Keratinocyte (primary cell): ENCODE measurements around the gene ZNF398. TPM values are rescaled to one million over a fixed set of nuclear protein-coding genes. Genes with fewer than 3 reads are reported as not detected.

ENCODE experiments used
- DNase-seq: peaks from one replicate; pipeline ENCODE4 v3.0.0-alpha.2; 2011; ENCODE audit warnings: low read depth, missing footprints, low spot score
- FAIRE-seq: peaks from 2 replicates; lab custom pipeline; 2011; peaks lifted over from hg19 to GRCh38; lab: Jason Lieb, UNC
- H2AFZ ChIP-seq: 2 replicates; pipeline ENCODE4 v1.6.0; 2012; ENCODE audit warnings: low read length, control low read depth, inconsistent platforms; ENCODE audit not compliant: control insufficient read depth
- H3K27ac ChIP-seq: 2 replicates; pipeline ENCODE4 v1.5.1; 2011; ENCODE audit warnings: low read length; ENCODE audit not compliant: control insufficient read depth, insufficient read depth
- H3K27me3 ChIP-seq: 3 replicates; pipeline ENCODE4 v1.6.0; 2011; ENCODE audit warnings: low read length; ENCODE audit not compliant: control insufficient read depth, insufficient read depth; ENCODE audit errors: extremely low read depth
- H3K36me3 ChIP-seq, 2 experiments: 2 replicates in 1 of 2; 3 replicates in 1 of 2; pipeline ENCODE4 v1.5.1; 2011; ENCODE audit warnings: low read length in 2 of 2, mild to moderate bottlenecking in 1 of 2; ENCODE audit not compliant: control insufficient read depth in 2 of 2, insufficient read depth in 2 of 2; ENCODE audit errors: extremely low read depth in 1 of 2
- H3K4me1 ChIP-seq: 3 replicates; pipeline ENCODE4 v1.5.1; 2011; ENCODE audit warnings: low read length; ENCODE audit not compliant: control insufficient read depth, insufficient read depth; ENCODE audit errors: extremely low read depth
- H3K4me2 ChIP-seq: 3 replicates; pipeline ENCODE4 v1.6.0; 2011; ENCODE audit warnings: low read depth, low read length; ENCODE audit not compliant: control insufficient read depth, insufficient read depth; ENCODE audit errors: extremely low read depth
- H3K4me3 ChIP-seq, 3 experiments: fragments of 200-600 bp in 1 of 3; sonication (generic) in 1 of 3; 2 replicates in 2 of 3; 3 replicates in 1 of 3; pipeline ENCODE4 v1.5.1; 2011 to 2016; ENCODE audit warnings: low read length in 3 of 3, mild to moderate bottlenecking in 3 of 3, control low read depth in 2 of 3, inconsistent platforms in 1 of 3, low read depth in 1 of 3, mixed read lengths in 1 of 3, mixed run types in 1 of 3, moderate library complexity in 1 of 3; ENCODE audit not compliant: control insufficient read depth in 2 of 3, insufficient read depth in 2 of 3; ENCODE audit errors: extremely low read depth in 1 of 3
- H3K79me2 ChIP-seq: 2 replicates; pipeline ENCODE4 v1.6.0; 2012; ENCODE audit warnings: low read length; ENCODE audit not compliant: control insufficient read depth, insufficient read depth
- H3K9ac ChIP-seq: 3 replicates; pipeline ENCODE4 v1.6.0; 2011; ENCODE audit warnings: low read length; ENCODE audit not compliant: control insufficient read depth, insufficient read depth; ENCODE audit errors: extremely low read depth
- H3K9me1 ChIP-seq: 3 replicates; pipeline ENCODE4 v1.6.0; 2011; ENCODE audit warnings: low read length; ENCODE audit not compliant: control insufficient read depth, insufficient read depth; ENCODE audit errors: extremely low read depth
- H3K9me3 ChIP-seq: 2 replicates; pipeline ENCODE4 v1.5.1; 2012; ENCODE audit warnings: low read depth, low read length; ENCODE audit not compliant: control insufficient read depth
- H4K20me1 ChIP-seq: 3 replicates; pipeline ENCODE4 v1.6.0; 2011; ENCODE audit warnings: low read length; ENCODE audit not compliant: control insufficient read depth, insufficient read depth; ENCODE audit errors: extremely low read depth
- EZH2 ChIP-seq: IDR thresholded peaks from one replicate; pipeline ENCODE4 v1.6.1; 2012; ENCODE audit warnings: inconsistent platforms, mild to moderate bottlenecking, low read length, moderate library complexity
- dilution Hi-C: fragments of 300-500 bp; cut with MboI; formaldehyde crosslinking; loops from one replicate; pipeline ENCODE4 v1.7.0; 2020; ENCODE audit warnings: low sequenced_read_pairs; ENCODE audit not compliant: extremely low pct_ligation_motif_present
- polyA plus RNA-seq, 5 experiments: library from polyadenylated mRNA; depleted of rRNA in 3 of 5; stranded (reverse) in 3 of 5; stranded (forward) in 1 of 5; unstranded in 1 of 5; fragments of >200 nt; gene quantifications; 1 replicate in 1 of 5; 2 replicates in 3 of 5; 3 replicates in 1 of 5; pipeline versions ENCODE4 v1.2.1 to v1.2.3, GENCODE V29; 2011 to 2012; ENCODE audit warnings: missing spikeins in 2 of 5, low read depth in 1 of 5, low replicate concordance in 1 of 5
- TF ChIP-seq, protein P1 (sequence below), 3 experiments: IDR thresholded peaks in 1 of 3; conservative IDR thresholded peaks in 1 of 3; optimal IDR thresholded peaks in 1 of 3; 2 replicates in 2 of 3; 3 replicates in 1 of 3; pipeline versions ENCODE3 to v1.5.1; 2011; ENCODE audit warnings: low read length in 3 of 3, mild to moderate bottlenecking in 3 of 3, moderate library complexity in 2 of 3, control low read depth in 1 of 3, inconsistent platforms in 1 of 3; ENCODE audit not compliant: insufficient read depth in 2 of 3; ENCODE audit errors: extremely low read depth in 1 of 3

Gene ZNF398
- polyA plus RNA-seq, 1 donor (not counting 4 experiments of a cell fraction or from before 2014, with no cell fraction given): 7.4 TPM

DNA sequence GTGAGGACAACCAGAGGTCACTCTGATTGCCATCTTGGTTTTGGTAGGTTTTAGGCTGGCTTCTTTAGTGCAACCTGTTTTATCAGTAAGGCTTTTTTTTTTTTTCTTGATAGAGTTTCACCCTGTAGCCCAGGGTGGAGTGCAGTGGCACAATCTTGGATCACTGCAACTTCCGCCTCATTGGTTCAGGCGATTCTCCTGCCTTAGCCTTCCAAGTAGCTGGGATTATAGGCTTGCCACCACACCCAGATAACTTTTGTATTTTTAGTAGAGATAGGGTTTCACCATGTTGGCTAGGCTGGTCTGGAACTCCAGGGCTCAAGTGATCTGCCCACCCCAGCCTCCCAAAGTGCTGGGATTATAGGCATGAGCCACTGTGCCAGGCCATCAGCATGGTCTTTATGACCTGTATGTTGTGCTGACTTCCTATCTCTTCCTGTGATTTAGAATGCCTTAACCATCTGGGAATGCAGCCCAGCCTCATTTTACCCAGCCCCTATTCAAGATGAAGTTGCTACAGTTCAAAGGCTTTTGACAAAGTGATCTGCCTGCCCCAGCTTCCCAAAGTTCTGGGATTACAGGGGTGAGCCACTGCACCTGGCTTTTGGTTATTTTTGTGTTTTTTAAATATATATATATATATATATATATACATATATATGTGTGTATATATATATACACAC, 14.1 kb upstream of the ZNF398 start:
- dilution Hi-C loops: no loop called here
- peaks cover 8% of the 10 kb centered on the region in 2 experiments for H3K36me3 ChIP-seq
- no peak overlapping the region for H3K27ac ChIP-seq

DNA sequence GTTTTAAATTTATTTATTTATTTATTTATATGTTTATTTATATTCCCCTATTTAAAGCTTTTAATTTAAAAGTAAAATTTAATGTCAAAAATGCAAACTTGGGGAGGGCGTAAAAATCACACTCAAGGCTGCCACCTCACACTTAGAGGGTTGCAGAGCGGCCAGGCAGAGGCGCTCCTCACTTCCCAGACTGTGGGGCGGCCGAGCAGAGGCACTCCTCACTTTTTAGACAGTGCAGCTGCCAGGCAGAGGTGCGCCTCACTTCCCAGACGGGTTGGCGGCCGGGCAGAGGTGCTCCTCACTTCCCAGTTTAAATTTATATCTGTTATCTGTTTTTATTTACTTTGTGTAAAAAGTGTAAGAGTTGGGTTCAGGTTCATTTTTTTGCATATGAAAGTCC, 11.1 kb upstream of the ZNF398 start:
- dilution Hi-C loops: no loop called here
- no peak overlapping the region for H3K9ac ChIP-seq
- H3K27ac ChIP-seq: no peak overlapping the region
- H3K4me3 ChIP-seq: no peak overlapping the region
- no peak for FAIRE-seq
- H3K4me2 ChIP-seq: no peak overlapping the region
- DNase-seq: no peak
- TF ChIP-seq, protein P1, sequence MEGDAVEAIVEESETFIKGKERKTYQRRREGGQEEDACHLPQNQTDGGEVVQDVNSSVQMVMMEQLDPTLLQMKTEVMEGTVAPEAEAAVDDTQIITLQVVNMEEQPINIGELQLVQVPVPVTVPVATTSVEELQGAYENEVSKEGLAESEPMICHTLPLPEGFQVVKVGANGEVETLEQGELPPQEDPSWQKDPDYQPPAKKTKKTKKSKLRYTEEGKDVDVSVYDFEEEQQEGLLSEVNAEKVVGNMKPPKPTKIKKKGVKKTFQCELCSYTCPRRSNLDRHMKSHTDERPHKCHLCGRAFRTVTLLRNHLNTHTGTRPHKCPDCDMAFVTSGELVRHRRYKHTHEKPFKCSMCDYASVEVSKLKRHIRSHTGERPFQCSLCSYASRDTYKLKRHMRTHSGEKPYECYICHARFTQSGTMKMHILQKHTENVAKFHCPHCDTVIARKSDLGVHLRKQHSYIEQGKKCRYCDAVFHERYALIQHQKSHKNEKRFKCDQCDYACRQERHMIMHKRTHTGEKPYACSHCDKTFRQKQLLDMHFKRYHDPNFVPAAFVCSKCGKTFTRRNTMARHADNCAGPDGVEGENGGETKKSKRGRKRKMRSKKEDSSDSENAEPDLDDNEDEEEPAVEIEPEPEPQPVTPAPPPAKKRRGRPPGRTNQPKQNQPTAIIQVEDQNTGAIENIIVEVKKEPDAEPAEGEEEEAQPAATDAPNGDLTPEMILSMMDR (optimal IDR thresholded peaks at IDR 0.05 in 1 of 3, IDR thresholded peaks at IDR 0.05 in 1 of 3, conservative IDR thresholded peaks at IDR 0.05 in 1 of 3; ENCODE audit: extremely low read depth in 1 of 3, insufficient read depth in 2 of 3, low read length in 3 of 3): no peak
- TF ChIP-seq EZH2: no peak
- no peaks in the 10 kb centered on the region for H3K79me2 ChIP-seq
- no peaks in the 10 kb centered on the region for H3K4me1 ChIP-seq
- no peaks in the 10 kb centered on the region for H3K9me3 ChIP-seq
- no peaks in the 10 kb centered on the region for H4K20me1 ChIP-seq
- H2AFZ ChIP-seq: no peak overlapping the region
- peaks cover 0 to 1% of the 10 kb centered on the region in 2 experiments for H3K36me3 ChIP-seq
- no peaks in the 10 kb centered on the region for H3K9me1 ChIP-seq
- H3K27me3 ChIP-seq: no peaks in the 10 kb centered on the region

More for the DNA sequence above, 14.1 kb upstream of the ZNF398 start:
- peaks cover 5% of the 10 kb centered on the region for H3K9me3 ChIP-seq
- peaks cover 2% of the 10 kb centered on the region for H3K4me1 ChIP-seq
- no peaks in the 10 kb centered on the region for H3K9me1 ChIP-seq
- H3K79me2 ChIP-seq: peaks cover 2% of the 10 kb centered on the region
- no peak for DNase-seq
- TF ChIP-seq, protein P1 (optimal IDR thresholded peaks at IDR 0.05 in 1 of 3, IDR thresholded peaks at IDR 0.05 in 1 of 3, conservative IDR thresholded peaks at IDR 0.05 in 1 of 3; ENCODE audit: extremely low read depth in 1 of 3, insufficient read depth in 2 of 3, low read length in 3 of 3): no peak
- no peak for TF ChIP-seq EZH2
- H3K9ac ChIP-seq: no peak overlapping the region
- H3K4me2 ChIP-seq: no peak overlapping the region
- H3K27me3 ChIP-seq: no peaks in the 10 kb centered on the region
- no peak for FAIRE-seq
- H4K20me1 ChIP-seq: no peaks in the 10 kb centered on the region
- H2AFZ ChIP-seq: no peak overlapping the region
- no peak overlapping the region for H3K4me3 ChIP-seq
